SK-N-SH (cell line): ENCODE measurements around the gene ANKRD11.

Source experiments
- CTCF ChIP-seq: fragments of 200-600 bp; sonication (generic); IDR thresholded peaks from 2 replicates; pipeline ENCODE4 v1.6.1; 2017; ENCODE audit warnings: antibody characterized with exemption, mild to moderate bottlenecking, moderate library complexity
- IRF3 ChIP-seq: fragments of 150-350 bp; IDR thresholded peaks from 2 replicates; pipeline ENCODE4 v1.6.1; 2016; ENCODE audit warnings: mild to moderate bottlenecking, low read depth, low read length
- POLR2AphosphoS5 ChIP-seq: IDR thresholded peaks from 2 replicates; pipeline ENCODE4 v1.6.1; 2012; ENCODE audit warnings: low read depth, low read length
- SMC3 ChIP-seq: IDR thresholded peaks from 2 replicates; pipeline ENCODE4 v1.6.1; 2012; ENCODE audit warnings: low read depth, low read length, improper control_type of control experiment
- USF2 ChIP-seq: fragments of 150-350 bp; IDR thresholded peaks from 2 replicates; pipeline ENCODE4 v1.6.1; 2017; ENCODE audit warnings: antibody characterized with exemption, low read length, low read depth, borderline replicate concordance

- TF ChIP-seq CTCF (no peak), SMC3 (no peak), USF2 (no peak), POLR2AphosphoS5 (no peak), IRF3 (no peak)
Observed at GRCh38 chr16:89332902-89333245, 157.5 kb downstream of the ANKRD11 start.
